ENCODE data around the gene PSMB5.

GRCh38 chr14:23052182-23052623 is 17.5 kb upstream of the PSMB5 start:
- TF ChIP-seq CTCF (IDR thresholded peaks at IDR 0.05 in 2 of 3, conservative IDR thresholded peaks at IDR 0.05 in 1 of 3; ENCODE audit: insufficient read depth in 2 of 3, low read depth in 1 of 3, low read length in 3 of 3) (peak; percentile 73 to 82 (median 77)), AFF4 (CRISPR knock-in tag; IDR thresholded peaks at IDR 0.05) (no peak)
